ENCODE data around the gene ETFB. TPM values are rescaled to one million over a fixed set of nuclear protein-coding genes. Genes with fewer than 3 reads are reported as not detected.

The ETFB gene
- total and polyA plus RNA-seq, 10 of the 15 experiments (the other 5 are each of a cell fraction or from before 2014, with no cell fraction given) = 15.1 to 166 (median 87.8) TPM

GRCh38 chr19:51317968-51318367, 48.2 kb downstream of the ETFB start:
- H3K27ac ChIP-seq (ENCODE audit: control insufficient read depth, insufficient read depth) = no peak overlapping the region
- in situ Hi-C loops (cut with MboI) = no loop called here
- H3K9me3 ChIP-seq (replicated peaks; ENCODE audit: control insufficient read depth, insufficient read depth, low read length) = no peaks in the 10 kb centered on the region; the same call in 2 of the 3 replicates
- no peak for ATAC-seq
- no peak overlapping the region for H3K9ac ChIP-seq (ENCODE audit: control insufficient read depth, insufficient read depth, low read length)
- ChIA-PET SMC1A (ENCODE audit: uncharacterized antibody, unreplicated experiment) (no interaction called here), RAD21 (ENCODE audit: unreplicated experiment) (no interaction called here), POLR2A (no interaction called here), CTCF (interaction anchor here (0.5 kb wide), 1 partner anchor 50 kb away, joined by 3 read pairs; no protein-coding TSS in a partner anchor)
- H3K36me3 ChIP-seq (ENCODE audit: control insufficient read depth in 2 of 2, insufficient read depth in 2 of 2, low read length in 1 of 2) = no peaks in the 10 kb centered on the region
- no peak for TF ChIP-seq ZZZ3 (IDR thresholded peaks at IDR 0.05; ENCODE audit: control insufficient read depth, insufficient read length, low read depth)
- no peak for TF ChIP-seq POLR2A (IDR thresholded peaks at IDR 0.05; ENCODE audit: low read depth, low read length)
- no peak for TF ChIP-seq MTA2 (IDR thresholded peaks at IDR 0.05; ENCODE audit: low read depth)
- TF ChIP-seq, protein P1, sequence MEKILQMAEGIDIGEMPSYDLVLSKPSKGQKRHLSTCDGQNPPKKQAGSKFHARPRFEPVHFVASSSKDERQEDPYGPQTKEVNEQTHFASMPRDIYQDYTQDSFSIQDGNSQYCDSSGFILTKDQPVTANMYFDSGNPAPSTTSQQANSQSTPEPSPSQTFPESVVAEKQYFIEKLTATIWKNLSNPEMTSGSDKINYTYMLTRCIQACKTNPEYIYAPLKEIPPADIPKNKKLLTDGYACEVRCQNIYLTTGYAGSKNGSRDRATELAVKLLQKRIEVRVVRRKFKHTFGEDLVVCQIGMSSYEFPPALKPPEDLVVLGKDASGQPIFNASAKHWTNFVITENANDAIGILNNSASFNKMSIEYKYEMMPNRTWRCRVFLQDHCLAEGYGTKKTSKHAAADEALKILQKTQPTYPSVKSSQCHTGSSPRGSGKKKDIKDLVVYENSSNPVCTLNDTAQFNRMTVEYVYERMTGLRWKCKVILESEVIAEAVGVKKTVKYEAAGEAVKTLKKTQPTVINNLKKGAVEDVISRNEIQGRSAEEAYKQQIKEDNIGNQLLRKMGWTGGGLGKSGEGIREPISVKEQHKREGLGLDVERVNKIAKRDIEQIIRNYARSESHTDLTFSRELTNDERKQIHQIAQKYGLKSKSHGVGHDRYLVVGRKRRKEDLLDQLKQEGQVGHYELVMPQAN (conservative IDR thresholded peaks at IDR 0.05) = no peak
- no peak for TF ChIP-seq MXI1 (IDR thresholded peaks at IDR 0.05; ENCODE audit: low read depth, low read length)
- no peak for TF ChIP-seq KDM1A (IDR thresholded peaks at IDR 0.05; ENCODE audit: borderline replicate concordance)
- no peak for TF ChIP-seq CHD2 (IDR thresholded peaks at IDR 0.05; ENCODE audit: borderline replicate concordance, low read depth, low read length)
- no peak for TF ChIP-seq RCOR1 (conservative IDR thresholded peaks at IDR 0.05; ENCODE audit: low read depth, low read length)
- TF ChIP-seq IKZF2 (IDR thresholded peaks at IDR 0.05) = no peak
- no peak for TF ChIP-seq HCFC1 (IDR thresholded peaks at IDR 0.05; ENCODE audit: low read length)
- TF ChIP-seq YY1 (IDR thresholded peaks at IDR 0.05; ENCODE audit: low read depth, low read length) = no peak
- TF ChIP-seq ZBTB40 (IDR thresholded peaks at IDR 0.05; ENCODE audit: borderline replicate concordance) = no peak
- no peak for TF ChIP-seq CEBPB (IDR thresholded peaks at IDR 0.05; ENCODE audit: borderline replicate concordance in 1 of 2, low read depth in 2 of 2, low read length in 2 of 2)
- TF ChIP-seq USF1 (IDR thresholded peaks at IDR 0.05; ENCODE audit: borderline replicate concordance, extremely low read length, insufficient read depth, low read depth, low read length) = no peak
- no peak for TF ChIP-seq FOS (IDR thresholded peaks at IDR 0.05; ENCODE audit: borderline replicate concordance, extremely low read depth, insufficient read length)
- TF ChIP-seq NFXL1 (IDR thresholded peaks at IDR 0.05; ENCODE audit: borderline replicate concordance) = no peak
- TF ChIP-seq RBBP5 (conservative IDR thresholded peaks at IDR 0.05) = no peak
- TF ChIP-seq, protein P2, sequence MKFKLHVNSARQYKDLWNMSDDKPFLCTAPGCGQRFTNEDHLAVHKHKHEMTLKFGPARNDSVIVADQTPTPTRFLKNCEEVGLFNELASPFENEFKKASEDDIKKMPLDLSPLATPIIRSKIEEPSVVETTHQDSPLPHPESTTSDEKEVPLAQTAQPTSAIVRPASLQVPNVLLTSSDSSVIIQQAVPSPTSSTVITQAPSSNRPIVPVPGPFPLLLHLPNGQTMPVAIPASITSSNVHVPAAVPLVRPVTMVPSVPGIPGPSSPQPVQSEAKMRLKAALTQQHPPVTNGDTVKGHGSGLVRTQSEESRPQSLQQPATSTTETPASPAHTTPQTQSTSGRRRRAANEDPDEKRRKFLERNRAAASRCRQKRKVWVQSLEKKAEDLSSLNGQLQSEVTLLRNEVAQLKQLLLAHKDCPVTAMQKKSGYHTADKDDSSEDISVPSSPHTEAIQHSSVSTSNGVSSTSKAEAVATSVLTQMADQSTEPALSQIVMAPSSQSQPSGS (IDR thresholded peaks at IDR 0.05; ENCODE audit: low read length) = no peak
- no peaks in the 10 kb centered on the region for H3K79me2 ChIP-seq (ENCODE audit: control insufficient read depth, insufficient read depth, low read length)
- H3K4me1 ChIP-seq (ENCODE audit: control insufficient read depth, insufficient read depth, low read length) = no peaks in the 10 kb centered on the region
- H3K4me2 ChIP-seq (ENCODE audit: control insufficient read depth, insufficient read depth) = no peak overlapping the region
- H3K27me3 ChIP-seq (replicated peaks in 1 of 2; ENCODE audit: control insufficient read depth in 2 of 2, insufficient read depth in 2 of 2, low read length in 1 of 2) = peaks cover 0 to 5% of the 10 kb centered on the region in 2 experiments; a peak in 1 of 4 replicates
- DNase-seq (ENCODE audit: low read depth, low spot score) = no peak
- intact Hi-C loops (cut with micrococcal nuclease; ENCODE audit: unreplicated experiment) = no loop called here
- no peak for FAIRE-seq
- H2AFZ ChIP-seq (ENCODE audit: control insufficient read depth, low read depth, low read length) = no peak overlapping the region
- no peak overlapping the region for H3K4me3 ChIP-seq
- no TSS peak for BruUV-seq (replicated peaks)
- H4K20me1 ChIP-seq (ENCODE audit: control insufficient read depth, insufficient read depth) = no peaks in the 10 kb centered on the region
- 0% methylated on average over 1 of the region's 1 CpG for WGBS (ENCODE audit: insufficient coverage, insufficient replicate concordance, low lambda C conversion rate, missing lambda C conversion rate)
